Measurements from ENCODE around the gene NMRK2.

DNA sequence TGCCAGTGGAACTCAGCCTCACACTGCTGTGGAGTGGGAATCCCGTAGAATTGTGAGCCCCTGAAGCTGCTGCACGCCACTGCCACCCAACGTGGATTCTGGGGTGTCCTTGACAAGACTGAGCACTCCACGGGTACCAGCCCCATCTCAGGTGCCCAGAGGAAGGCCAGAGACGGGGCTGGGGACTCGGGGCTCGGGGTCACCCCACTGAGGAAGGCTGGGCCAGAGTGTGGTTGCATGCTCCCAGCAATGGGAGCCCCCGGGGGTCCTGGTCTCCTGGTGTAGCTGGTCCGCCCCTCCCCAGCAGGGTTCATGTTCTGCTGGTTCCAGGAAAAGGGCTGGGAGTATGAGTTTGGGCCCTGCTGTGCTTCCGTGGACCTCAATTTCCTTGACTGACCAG, 22.8 kb downstream of the NMRK2 start:
- TF ChIP-seq, protein P1, sequence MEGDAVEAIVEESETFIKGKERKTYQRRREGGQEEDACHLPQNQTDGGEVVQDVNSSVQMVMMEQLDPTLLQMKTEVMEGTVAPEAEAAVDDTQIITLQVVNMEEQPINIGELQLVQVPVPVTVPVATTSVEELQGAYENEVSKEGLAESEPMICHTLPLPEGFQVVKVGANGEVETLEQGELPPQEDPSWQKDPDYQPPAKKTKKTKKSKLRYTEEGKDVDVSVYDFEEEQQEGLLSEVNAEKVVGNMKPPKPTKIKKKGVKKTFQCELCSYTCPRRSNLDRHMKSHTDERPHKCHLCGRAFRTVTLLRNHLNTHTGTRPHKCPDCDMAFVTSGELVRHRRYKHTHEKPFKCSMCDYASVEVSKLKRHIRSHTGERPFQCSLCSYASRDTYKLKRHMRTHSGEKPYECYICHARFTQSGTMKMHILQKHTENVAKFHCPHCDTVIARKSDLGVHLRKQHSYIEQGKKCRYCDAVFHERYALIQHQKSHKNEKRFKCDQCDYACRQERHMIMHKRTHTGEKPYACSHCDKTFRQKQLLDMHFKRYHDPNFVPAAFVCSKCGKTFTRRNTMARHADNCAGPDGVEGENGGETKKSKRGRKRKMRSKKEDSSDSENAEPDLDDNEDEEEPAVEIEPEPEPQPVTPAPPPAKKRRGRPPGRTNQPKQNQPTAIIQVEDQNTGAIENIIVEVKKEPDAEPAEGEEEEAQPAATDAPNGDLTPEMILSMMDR (conservative IDR thresholded peaks at IDR 0.05), result no peak
- no peak for TF ChIP-seq ZFX (IDR thresholded peaks at IDR 0.05)

All from C4-2B (cell line).